A673 (cell line): Measurements from ENCODE around the gene CHAF1A.

Experiments
- EZH2 ChIP-seq: fragments of 200-600 bp; sonication (generic); IDR thresholded peaks from 2 replicates; pipeline ENCODE4 v1.6.1; 2017; ENCODE audit warnings: borderline replicate concordance, low read depth, mild to moderate bottlenecking, mixed read lengths, antibody characterized with exemption, low read length; ENCODE audit not compliant: poor library complexity, severe bottlenecking
- TF ChIP-seq, protein P1 (sequence below): fragments of 300-800, 200-600 bp; sonication (generic); conservative IDR thresholded peaks from 2 replicates; pipeline ENCODE4 v1.5.1; 2017; ENCODE audit warnings: low read depth, mild to moderate bottlenecking, antibody characterized with exemption, low read length, moderate library complexity, mixed read lengths

DNA sequence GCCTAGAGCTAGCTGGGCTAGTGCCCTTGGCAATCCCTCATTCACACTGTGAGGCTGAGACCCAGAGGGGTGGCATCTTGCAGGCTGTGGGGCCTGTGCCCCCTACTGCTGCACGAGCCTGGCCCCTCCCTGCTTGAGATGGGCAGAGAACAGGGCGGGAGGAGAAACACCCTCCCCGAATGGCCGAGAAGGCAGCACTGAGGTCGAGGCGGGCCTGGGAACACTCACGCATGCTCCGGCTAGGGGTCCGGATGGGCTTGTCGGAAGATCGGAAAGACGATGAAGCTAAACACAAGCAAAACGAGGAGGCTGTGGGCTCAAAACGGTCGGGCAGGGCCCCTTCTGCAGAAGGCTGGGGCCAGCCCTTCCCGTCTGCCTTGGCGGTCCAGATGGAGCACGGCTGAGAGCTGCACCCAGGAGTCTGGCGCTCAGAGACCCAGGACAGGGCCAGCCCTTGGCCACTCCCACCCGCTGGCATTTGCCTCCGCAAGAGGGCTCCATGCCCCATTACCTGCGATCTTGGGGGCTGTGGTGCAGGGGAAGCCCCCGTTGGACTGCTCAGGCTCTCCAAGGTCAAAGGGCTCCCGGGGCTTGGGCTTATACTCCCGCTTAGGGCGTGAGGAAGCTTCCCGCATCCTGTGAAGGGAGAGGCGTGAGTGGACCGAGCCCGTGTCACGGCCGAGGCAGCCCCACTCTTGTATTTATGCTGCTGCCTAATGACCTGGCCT is 40.2 kb upstream of the CHAF1A start:
- TF ChIP-seq, protein P1, sequence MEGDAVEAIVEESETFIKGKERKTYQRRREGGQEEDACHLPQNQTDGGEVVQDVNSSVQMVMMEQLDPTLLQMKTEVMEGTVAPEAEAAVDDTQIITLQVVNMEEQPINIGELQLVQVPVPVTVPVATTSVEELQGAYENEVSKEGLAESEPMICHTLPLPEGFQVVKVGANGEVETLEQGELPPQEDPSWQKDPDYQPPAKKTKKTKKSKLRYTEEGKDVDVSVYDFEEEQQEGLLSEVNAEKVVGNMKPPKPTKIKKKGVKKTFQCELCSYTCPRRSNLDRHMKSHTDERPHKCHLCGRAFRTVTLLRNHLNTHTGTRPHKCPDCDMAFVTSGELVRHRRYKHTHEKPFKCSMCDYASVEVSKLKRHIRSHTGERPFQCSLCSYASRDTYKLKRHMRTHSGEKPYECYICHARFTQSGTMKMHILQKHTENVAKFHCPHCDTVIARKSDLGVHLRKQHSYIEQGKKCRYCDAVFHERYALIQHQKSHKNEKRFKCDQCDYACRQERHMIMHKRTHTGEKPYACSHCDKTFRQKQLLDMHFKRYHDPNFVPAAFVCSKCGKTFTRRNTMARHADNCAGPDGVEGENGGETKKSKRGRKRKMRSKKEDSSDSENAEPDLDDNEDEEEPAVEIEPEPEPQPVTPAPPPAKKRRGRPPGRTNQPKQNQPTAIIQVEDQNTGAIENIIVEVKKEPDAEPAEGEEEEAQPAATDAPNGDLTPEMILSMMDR: no peak
- TF ChIP-seq EZH2: no peak
